HepG2 (cell line): ENCODE results near the gene SLC23A3. TPM values are rescaled to one million over a fixed set of nuclear protein-coding genes. Genes with fewer than 3 reads are reported as not detected.
A peak's percentile ranks its signal among the peaks of the same experiment; 100 is the strongest.

Source experiments
- ARID2 ChIP-seq: sonication (generic); formaldehyde crosslinking; IDR thresholded peaks from 2 replicates; pipeline ENCODE4 v1.8.1; 2022; ENCODE audit warnings: mild to moderate bottlenecking, missing genetic modification reagents, borderline replicate concordance
- ASH2L ChIP-seq: fragments of 300-600, 200-600 bp; sonication (generic); IDR thresholded peaks from 2 replicates; pipeline ENCODE4 v1.7.0; 2017; ENCODE audit warnings: low read depth, mild to moderate bottlenecking, moderate library complexity, mixed read lengths, low read length; ENCODE audit not compliant: insufficient read length
- CHD2 ChIP-seq: IDR thresholded peaks from 2 replicates; pipeline ENCODE4 v1.6.1; 2011; ENCODE audit warnings: low read depth, low read length, improper control_type of control experiment
- CREM ChIP-seq, 2 experiments: sonication (generic) in 1 of 2; formaldehyde crosslinking in 1 of 2; IDR thresholded peaks; 2 replicates each; pipeline versions ENCODE4 v1.4.0 to v1.6.1; 2016 to 2020; ENCODE audit warnings: antibody characterized with exemption in 1 of 2, mild to moderate bottlenecking in 1 of 2, missing genetic modification reagents in 1 of 2
- DBP ChIP-seq: sonication (generic); formaldehyde crosslinking; IDR thresholded peaks from 2 replicates; pipeline ENCODE4 v1.4.0; 2020; ENCODE audit warnings: missing genetic modification reagents; ENCODE audit errors: not compliant biosample characterization
- HMGXB4 ChIP-seq, 2 experiments: sonication (generic) in 1 of 2; formaldehyde crosslinking in 1 of 2; IDR thresholded peaks; 2 replicates each; pipeline versions ENCODE4 v1.4.0 to v1.6.1; 2018 to 2020; ENCODE audit warnings: missing genetic modification reagents in 2 of 2, borderline replicate concordance in 1 of 2, low read depth in 1 of 2, mild to moderate bottlenecking in 1 of 2, missing biosample characterization in 1 of 2
- SALL1 ChIP-seq: sonication (generic); formaldehyde crosslinking; IDR thresholded peaks from 2 replicates; pipeline ENCODE4 v1.8.0; 2022; ENCODE audit warnings: mild to moderate bottlenecking, missing genetic modification reagents
- SRSF4 ChIP-seq: fragments of 200-400 bp; formaldehyde crosslinking; IDR thresholded peaks from one replicate; pipeline ENCODE4 v1.6.1; 2018; ENCODE audit warnings: mild to moderate bottlenecking, low read depth, low read length, moderate library complexity; ENCODE audit not compliant: poor library complexity, severe bottlenecking
- TFDP2 ChIP-seq: sonication (generic); formaldehyde crosslinking; IDR thresholded peaks from 2 replicates; pipeline ENCODE4 v1.4.0; 2020; ENCODE audit warnings: missing genetic modification reagents
- ZBTB38 ChIP-seq: sonication (generic); formaldehyde crosslinking; IDR thresholded peaks from 2 replicates; pipeline ENCODE4 v1.5.1; 2020; ENCODE audit warnings: mild to moderate bottlenecking, missing genetic modification reagents
- ZMYM2 ChIP-seq: sonication (generic); formaldehyde crosslinking; IDR thresholded peaks from 2 replicates; pipeline ENCODE4 v1.8.0; 2022; ENCODE audit warnings: mild to moderate bottlenecking, missing genetic modification reagents
- ZNF101 ChIP-seq: sonication (generic); formaldehyde crosslinking; IDR thresholded peaks from 2 replicates; pipeline ENCODE4 v1.4.0; 2020; ENCODE audit warnings: mild to moderate bottlenecking, low read depth, missing genetic modification reagents, borderline replicate concordance
- ZNF414 ChIP-seq: sonication (generic); formaldehyde crosslinking; IDR thresholded peaks from 2 replicates; pipeline ENCODE4 v1.5.0; 2020; ENCODE audit warnings: missing genetic modification reagents
- ZNF549 ChIP-seq: sonication (generic); formaldehyde crosslinking; IDR thresholded peaks from 2 replicates; pipeline ENCODE4 v1.5.0; 2020; ENCODE audit warnings: missing genetic modification reagents
- ZNF609 ChIP-seq: sonication (generic); formaldehyde crosslinking; IDR thresholded peaks from 2 replicates; pipeline ENCODE4 v1.4.0; 2020; ENCODE audit warnings: mild to moderate bottlenecking, missing genetic modification reagents, borderline replicate concordance
- ZNF773 ChIP-seq: sonication (generic); formaldehyde crosslinking; IDR thresholded peaks from 2 replicates; pipeline ENCODE4 v1.4.0; 2020; ENCODE audit warnings: missing genetic modification reagents, borderline replicate concordance
- ZNF776 ChIP-seq: sonication (generic); formaldehyde crosslinking; IDR thresholded peaks from 2 replicates; pipeline ENCODE4 v1.4.0; 2020; ENCODE audit warnings: mild to moderate bottlenecking, missing genetic modification reagents
- ZNF777 ChIP-seq: sonication (generic); formaldehyde crosslinking; IDR thresholded peaks from 2 replicates; pipeline ENCODE4 v1.4.0; 2020; ENCODE audit warnings: missing genetic modification reagents
- polyA plus RNA-seq, 8 experiments: library from polyadenylated mRNA; depleted of rRNA in 3 of 8; stranded (reverse) in 7 of 8; unstranded in 1 of 8; fragments of >200 nt; fragmentation: Illumina TruSeq in 4 of 8; extraction: Trizol in 4 of 8; gene quantifications; 2 replicates each; pipeline versions ENCODE4 v1.2.1 to v1.2.3, GENCODE V29; 2011 to 2016; ENCODE audit warnings: low read depth in 4 of 8, missing spikeins in 1 of 8, mixed read lengths in 1 of 8; ENCODE audit not compliant: insufficient read depth in 1 of 8
- total RNA-seq, 5 experiments: library from RNA; depleted of rRNA; stranded (reverse); fragments of >200 nt; fragmentation: Illumina TruSeq; extraction: Trizol; gene quantifications; 2 replicates each; pipeline ENCODE4 v1.2.3, GENCODE V29; 2016; ENCODE audit warnings: low read depth in 1 of 5

SLC23A3 gene
- total and polyA plus RNA-seq, 2 of the 13 experiments (the other 11 are each of a cell fraction or from before 2014, with no cell fraction given): 0.38 to 0.78 TPM

- TF ChIP-seq HMGXB4 (CRISPR knock-in tag; IDR thresholded peaks at IDR 0.05; ENCODE audit: borderline replicate concordance in 1 of 2, low read depth in 1 of 2) (peak in 1 of 2 experiments; percentile 47; a peak in 1 of 4 replicates), TFDP2 (CRISPR knock-in tag) (no peak), SALL1 (peak; percentile 47; the same call in 1 of the 2 replicates), ARID2 (CRISPR knock-in tag) (no peak), ZBTB38 (no peak), CHD2 (no peak), DBP (CRISPR knock-in tag) (no peak), ZMYM2 (CRISPR knock-in tag) (no peak), ASH2L (no peak), ZNF549 (no peak), ZNF773 (no peak), ZNF776 (CRISPR knock-in tag) (no peak), SRSF4 (no peak), CREM (IDR thresholded peaks at IDR 0.05) (peak; percentile 59; the same call in 1 of the 2 replicates), CREM (CRISPR knock-in tag; IDR thresholded peaks at IDR 0.05) (no peak), ZNF101 (CRISPR knock-in tag) (no peak), ZNF777 (CRISPR knock-in tag) (no peak), ZNF609 (CRISPR knock-in tag) (peak; percentile 88), ZNF414 (CRISPR knock-in tag) (0 out of 2 replicates have a peak, but pooled peaks have one; percentile 59)
Observed at GRCh38 chr2:219116776-219117646, 52.8 kb downstream of the SLC23A3 start (continued).
